Thymus (tissue), 11 donors: ENCODE data around the gene ATCAY. TPM values are rescaled to one million over a fixed set of nuclear protein-coding genes. Genes with fewer than 3 reads are reported as not detected.
"Not testable (repeated sequence)": the region's sequence is repeated elsewhere in the genome, so short reads cannot be mapped to it uniquely, and the experiment has no call there.

Source experiments
- DNase-seq, 9 donors: peaks; one replicate each; pipeline ENCODE4 v3.0.0-alpha.2; 2013; ENCODE audit warnings: low spot score in 9 of 9, low read depth in 6 of 9, missing footprints in 1 of 9
- H3K27ac ChIP-seq, 2 donors: one replicate each; pipeline ENCODE4 v1.5.1; 2013; ENCODE audit warnings: control low read depth in 1 of 2, low read depth in 1 of 2, low read length in 1 of 2, mild to moderate bottlenecking in 1 of 2, moderate library complexity in 1 of 2
- H3K27me3 ChIP-seq, 2 donors: one replicate each; pipeline ENCODE4 v1.5.1; 2013; ENCODE audit warnings: low read length in 1 of 2; ENCODE audit not compliant: control insufficient read depth in 2 of 2, insufficient read depth in 1 of 2
- H3K36me3 ChIP-seq, 2 donors: one replicate each; pipeline ENCODE4 v1.5.1; 2013; ENCODE audit warnings: low read length in 1 of 2, mild to moderate bottlenecking in 1 of 2, moderate library complexity in 1 of 2; ENCODE audit not compliant: control insufficient read depth in 2 of 2, insufficient read depth in 2 of 2
- H3K4me1 ChIP-seq, 2 donors: one replicate each; pipeline ENCODE4 v1.5.1; 2013; ENCODE audit warnings: low read length in 2 of 2; ENCODE audit not compliant: control insufficient read depth in 2 of 2, insufficient read depth in 2 of 2
- H3K4me3 ChIP-seq, 2 donors: one replicate each; pipeline ENCODE4 v1.5.1; 2013; ENCODE audit warnings: low read length in 2 of 2, control low read depth in 1 of 2, mild to moderate bottlenecking in 1 of 2
- H3K9me3 ChIP-seq, 2 donors: one replicate each; pipeline ENCODE4 v1.5.1; 2013; ENCODE audit warnings: low read length in 1 of 2, mild to moderate bottlenecking in 1 of 2; ENCODE audit not compliant: control insufficient read depth in 2 of 2, insufficient read depth in 1 of 2
- whole genome bisulfite sequencing: extraction: QIAGEN DNeasy Blood & Tissue Kit; methylation state at CpG from one replicate; pipeline ENCODE4 v1.1.7; 2013; 5-methylcytosine and 5-hydroxymethylcytosine counted together
- polyA plus RNA-seq: library from polyadenylated mRNA; stranded (reverse); fragments of 200-250 nt; gene quantifications from one replicate; pipeline ENCODE4 v1.2.3, GENCODE V29; 2013
- total RNA-seq: library from RNA; stranded (reverse); fragments of 120-200 nt; gene quantifications from one replicate; pipeline ENCODE4 v1.2.4, GENCODE V29; 2013
- donor health status: healthy.

Gene ATCAY
- total and polyA plus RNA-seq, 2 donors = 0.09 TPM

GRCh38 chr19:3932931-3933810, 52.7 kb downstream of the ATCAY start, which contains the start of gene NMRK2:
TSS of gene NMRK2 (plus strand) at chr19:3933069. CDS start at chr19:3933672, 603 bp downstream.
- 6% methylated on average over 51 of the region's 51 CpGs for WGBS
- peaks cover 19 to 53% of the 10 kb centered on the region in 2 donors for H3K27me3 ChIP-seq
- no peaks in the 10 kb centered on the region for H3K36me3 ChIP-seq
- no peak within 1 kb of the TSS for H3K4me3 ChIP-seq
- DNase-seq = no peak
- H3K27ac ChIP-seq = no peak within 1 kb of the TSS
- no peaks in the 10 kb centered on the region for H3K4me1 ChIP-seq
- peaks cover 0 to 4% of the 10 kb centered on the region in 2 donors for H3K9me3 ChIP-seq

- peaks cover 1 to 13% of the 10 kb centered on the region in 2 donors for H3K9me3 ChIP-seq
- no peak overlapping the region for H3K27ac ChIP-seq
- H3K36me3 ChIP-seq = no peaks in the 10 kb centered on the region
- 91% methylated on average over 27 of the region's 29 CpGs for WGBS
- peaks cover 19 to 44% of the 10 kb centered on the region in 2 donors for H3K27me3 ChIP-seq
- no peaks in the 10 kb centered on the region for H3K4me1 ChIP-seq
- no peak overlapping the region for H3K4me3 ChIP-seq
- no peak for DNase-seq
Measured at GRCh38 chr19:3936506-3937442, 56.3 kb downstream of the ATCAY start.

GRCh38 chr19:3938300-3938950, 57.9 kb downstream of the ATCAY start:
- DNase-seq, H3K36me3 ChIP-seq, H3K4me3 ChIP-seq, H3K27ac ChIP-seq, H3K4me1 ChIP-seq: not testable (repeated sequence)
- H3K27me3 ChIP-seq = peaks cover 13 to 29% of the 10 kb centered on the region in 2 donors
- H3K9me3 ChIP-seq = peaks cover 1 to 13% of the 10 kb centered on the region in 2 donors
- WGBS = 95% methylated on average over 22 of the region's 22 CpGs

GRCh38 chr19:3942790-3943409, 62.4 kb downstream of the ATCAY start:
- DNase-seq = no peak
- Histone ChIP-seq H3K27me3 (no peaks in the 10 kb centered on the region), H3K36me3 (no peaks in the 10 kb centered on the region), H3K4me1 (no peaks in the 10 kb centered on the region), H3K4me3 (no peak overlapping the region), H3K27ac (no peak overlapping the region), H3K9me3 (peaks cover 1 to 11% of the 10 kb centered on the region in 2 donors)
- WGBS = 95% methylated on average over 8 of the region's 8 CpGs

- Histone ChIP-seq H3K4me1 (no peaks in the 10 kb centered on the region), H3K9me3 (peaks cover 0 to 4% of the 10 kb centered on the region in 2 donors), H3K27ac (no peak overlapping the region), H3K27me3 (no peaks in the 10 kb centered on the region), H3K4me3 (no peak overlapping the region), H3K36me3 (no peaks in the 10 kb centered on the region)
- whole genome bisulfite sequencing = 70% methylated on average over 11 of the region's 11 CpGs
- DNase-seq = no peak
Measured at GRCh38 chr19:3944018-3944721, 63.7 kb downstream of the ATCAY start.

GRCh38 chr19:3945838-3946237, 65.4 kb downstream of the ATCAY start:
- Histone ChIP-seq H3K36me3 (no peaks in the 10 kb centered on the region), H3K27ac (no peak overlapping the region), H3K27me3 (peaks cover 0 to 4% of the 10 kb centered on the region in 2 donors), H3K4me3 (no peak overlapping the region), H3K9me3 (peaks cover 0 to 1% of the 10 kb centered on the region in 2 donors), H3K4me1 (peaks cover under 1 to 7% of the 10 kb centered on the region in 2 donors)
- WGBS = 92% methylated on average over 2 of the region's 2 CpGs
- DNase-seq = no peak

GRCh38 chr19:3947316-3947933, 66.9 kb downstream of the ATCAY start:
- DNase-seq, H3K9me3 ChIP-seq: not testable (repeated sequence)
- peaks cover 3 to 17% of the 10 kb centered on the region in 2 donors for H3K4me1 ChIP-seq

GRCh38 chr19:3949294-3949693, 68.8 kb downstream of the ATCAY start:
- Histone ChIP-seq H3K9me3 (no peaks in the 10 kb centered on the region), H3K4me3 (no peak overlapping the region), H3K27ac (no peak overlapping the region), H3K36me3 (no peaks in the 10 kb centered on the region), H3K4me1 (peaks cover 3 to 17% of the 10 kb centered on the region in 2 donors), H3K27me3 (peaks cover 0 to 10% of the 10 kb centered on the region in 2 donors)
- DNase-seq = no peak
- WGBS = 94% methylated on average over 11 of the region's 11 CpGs

More at GRCh38 chr19:3947316-3947933, 66.9 kb downstream of the ATCAY start:
- not testable (repeated sequence) for H3K36me3 ChIP-seq, H3K4me3 ChIP-seq, H3K27ac ChIP-seq
- WGBS = 97% methylated on average over 15 of the region's 15 CpGs
- H3K27me3 ChIP-seq = peaks cover 0 to 10% of the 10 kb centered on the region in 2 donors
